HG03469 (cell line): ENCODE data around the gene PIGL.
"Not testable (repeated sequence)": the region's sequence is repeated elsewhere in the genome, so short reads cannot be mapped to it uniquely, and the experiment has no call there.

Experiments used
- ATAC-seq: cut with Tn5 transposase; IDR thresholded peaks from one replicate; pipeline ENCODE4 v1.9.1; 2021; ENCODE audit warnings: mild to moderate bottlenecking, moderate library complexity, moderate number of reproducible peaks; ENCODE audit not compliant: unreplicated experiment

Gene PIGL

GRCh38 chr17:16301963-16302855, 85.2 kb downstream of the PIGL start:
- no peak for ATAC-seq

DNA sequence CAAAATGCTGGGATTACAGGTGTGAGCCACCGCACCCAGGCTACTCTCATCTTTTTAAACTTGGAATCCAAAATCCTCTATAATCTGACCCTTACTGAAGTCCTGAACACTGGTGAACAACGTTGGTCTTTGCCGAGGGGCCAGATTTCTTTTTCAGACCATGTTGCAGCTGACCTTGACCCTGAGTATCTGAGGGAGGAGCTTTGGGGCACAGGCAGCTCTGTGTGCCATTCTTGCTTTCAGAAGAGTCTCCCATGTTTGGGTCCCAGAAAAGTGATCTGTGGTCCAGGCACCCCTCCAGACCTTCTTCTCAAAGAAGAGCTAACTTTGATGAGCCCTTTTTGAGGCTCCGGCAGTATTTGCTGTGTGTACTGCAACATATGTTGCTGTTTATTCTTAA, 85.8 kb downstream of the PIGL start:
- no peak for ATAC-seq

GRCh38 chr17:16304830-16305229, 87.8 kb downstream of the PIGL start:
- no peak for ATAC-seq

DNA sequence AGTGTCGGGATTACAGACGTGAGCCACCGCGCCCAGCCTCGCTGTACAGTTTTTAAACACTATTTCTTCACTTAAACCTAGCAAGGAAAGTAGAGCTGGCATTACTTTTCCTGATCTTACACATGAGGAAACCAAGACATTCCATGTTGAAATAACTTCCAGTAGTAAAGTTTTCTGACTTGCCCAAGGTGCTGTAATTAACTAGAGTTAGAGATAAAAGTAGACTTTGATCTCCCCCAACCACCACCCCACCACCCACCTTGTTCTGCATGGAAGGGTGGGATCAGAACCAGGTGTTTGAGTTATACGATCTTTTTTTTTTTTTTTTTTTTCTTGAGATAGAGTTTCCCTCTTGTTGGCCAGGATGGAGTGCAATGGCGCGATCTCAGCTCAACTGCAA, 89.2 kb downstream of the PIGL start:
- no peak for ATAC-seq

DNA sequence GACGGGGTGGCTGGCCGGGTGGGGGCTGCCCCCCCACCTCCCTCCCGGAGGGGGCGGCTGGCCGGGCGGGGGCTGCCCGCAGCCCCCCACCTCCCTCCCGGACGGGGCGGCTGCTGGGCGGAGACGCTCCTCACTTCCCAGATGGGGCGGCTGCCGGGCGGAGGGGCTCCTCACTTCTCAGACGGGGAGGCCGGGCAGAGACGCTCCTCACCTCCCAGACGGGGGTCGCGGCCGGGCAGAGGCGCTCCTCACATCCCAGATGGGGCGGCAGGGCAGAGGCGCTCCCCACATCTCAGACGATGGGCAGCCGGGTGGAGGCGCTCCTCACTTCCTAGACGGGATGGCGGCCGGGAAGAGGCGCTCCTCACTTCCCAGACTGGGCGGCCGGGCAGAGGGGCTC, 95.1 kb downstream of the PIGL start:
- not testable (repeated sequence) for ATAC-seq

DNA sequence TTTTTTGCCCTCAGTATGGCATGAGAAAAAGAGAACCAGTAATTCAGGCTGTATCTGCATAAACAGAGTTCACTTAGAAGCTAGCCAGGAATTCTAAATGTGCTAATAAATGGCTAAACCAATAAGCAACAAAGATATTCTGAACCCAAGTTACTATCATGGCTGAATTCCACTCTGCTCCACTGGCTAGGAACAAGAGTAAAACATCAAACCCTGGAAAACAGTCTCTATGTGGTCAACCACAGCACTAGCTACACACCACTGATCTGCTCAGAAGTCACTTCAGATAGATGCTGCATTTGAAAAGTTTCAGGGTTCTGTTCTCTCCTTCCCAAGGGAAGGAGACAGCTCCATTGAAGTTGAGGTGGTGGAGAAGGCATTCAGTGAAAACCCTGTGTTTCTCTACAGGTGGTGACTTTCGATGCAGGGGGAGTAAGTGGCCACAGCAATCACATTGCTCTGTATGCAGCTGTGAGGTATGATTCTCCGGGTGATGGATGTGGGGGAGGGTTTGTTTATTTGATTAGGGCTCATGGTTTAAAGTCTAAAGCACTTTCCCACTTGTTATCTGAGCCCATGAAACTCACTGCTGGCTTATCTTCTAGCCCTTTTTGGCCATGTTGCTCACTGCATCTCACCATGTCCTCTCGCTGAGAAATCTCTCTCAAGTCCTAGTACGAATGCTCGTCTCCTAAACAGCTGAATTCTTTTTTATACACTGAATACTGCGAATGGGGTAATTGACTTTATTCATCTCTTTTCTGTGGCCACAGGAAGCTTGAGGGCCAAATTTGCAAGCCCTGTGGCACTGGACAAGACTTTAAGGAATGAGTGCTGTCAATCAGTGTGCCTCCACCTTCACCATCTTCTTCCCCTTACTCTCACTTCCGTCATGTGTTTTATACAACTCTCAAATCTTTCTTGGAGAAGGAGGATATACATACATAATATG, 96.4 kb downstream of the PIGL start:
- no peak for ATAC-seq

DNA sequence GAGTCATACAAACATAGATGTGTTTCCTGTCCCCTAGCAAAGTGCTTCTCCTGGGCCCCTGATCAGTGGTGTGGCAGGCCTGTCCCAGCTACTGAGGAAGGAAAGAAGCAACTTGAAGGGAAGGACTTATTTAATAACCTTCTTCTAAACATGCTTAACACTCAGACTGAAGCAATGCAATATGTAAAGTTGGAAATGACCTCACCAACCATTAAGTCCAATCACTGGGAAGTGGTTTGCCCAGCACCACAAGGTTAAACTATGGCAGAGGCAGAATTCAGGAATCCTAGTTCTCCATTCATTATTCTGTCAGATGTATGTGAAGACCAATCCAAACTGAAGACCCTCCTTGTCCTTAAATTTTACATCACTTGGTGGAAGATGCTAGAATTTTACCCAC, 97.2 kb downstream of the PIGL start:
- ATAC-seq, result no peak

GRCh38 chr17:16314859-16315258, 97.8 kb downstream of the PIGL start:
- no peak for ATAC-seq

- no peak for ATAC-seq
These were observed 103.0 kb downstream of the PIGL start for GRCh38 chr17:16319969-16320368.

DNA sequence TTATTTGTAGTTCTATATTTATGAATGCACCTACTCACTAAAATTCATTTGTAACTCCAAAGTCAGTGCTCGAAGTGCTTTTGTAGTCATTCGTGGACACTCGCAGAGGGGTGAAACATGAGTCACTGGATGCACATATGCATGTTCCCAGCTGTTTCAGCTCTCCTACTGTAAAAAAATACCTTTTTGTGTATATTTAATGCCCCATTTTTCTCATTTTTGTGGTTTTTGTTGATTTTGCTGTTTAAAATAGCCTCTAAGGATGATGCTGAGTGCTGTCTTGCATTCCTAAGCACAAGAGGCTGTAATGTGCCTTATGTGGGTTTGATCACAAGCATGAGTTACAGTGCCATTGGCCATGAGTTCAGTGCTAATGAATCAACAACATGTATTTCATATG, 105.6 kb downstream of the PIGL start:
- ATAC-seq, result no peak

GRCh38 chr17:16325964-16326363, 109.0 kb downstream of the PIGL start:
- no peak for ATAC-seq

GRCh38 chr17:16327018-16327417, 110.0 kb downstream of the PIGL start:
- ATAC-seq, result no peak

DNA sequence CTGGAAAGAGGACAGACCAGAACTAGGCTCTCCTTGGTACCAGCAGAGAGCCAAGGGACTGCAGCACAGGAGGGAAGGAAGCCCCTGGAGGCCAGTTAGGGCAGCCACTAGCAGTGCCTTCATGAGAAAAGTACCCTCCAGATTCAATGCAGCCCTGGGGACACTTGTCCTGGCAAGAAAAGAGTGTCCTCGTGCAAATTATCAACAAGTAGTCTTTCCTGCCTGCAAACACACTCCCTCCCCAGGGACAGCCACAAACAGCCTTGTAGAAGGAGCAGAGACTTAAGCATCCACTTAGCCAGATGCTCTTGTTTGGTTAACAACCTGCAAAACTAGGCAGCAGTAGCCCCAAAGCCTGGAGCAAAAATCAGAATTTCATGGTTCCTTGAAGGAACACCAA, 112.0 kb downstream of the PIGL start:
- ATAC-seq, result no peak

GRCh38 chr17:16329519-16330271, 112.7 kb downstream of the PIGL start:
- ATAC-seq, result no peak

- no peak for ATAC-seq
These were observed 121.4 kb downstream of the PIGL start for GRCh38 chr17:16338391-16338790.

- no peak for ATAC-seq
These were observed 122.4 kb downstream of the PIGL start for GRCh38 chr17:16339402-16339801.

DNA sequence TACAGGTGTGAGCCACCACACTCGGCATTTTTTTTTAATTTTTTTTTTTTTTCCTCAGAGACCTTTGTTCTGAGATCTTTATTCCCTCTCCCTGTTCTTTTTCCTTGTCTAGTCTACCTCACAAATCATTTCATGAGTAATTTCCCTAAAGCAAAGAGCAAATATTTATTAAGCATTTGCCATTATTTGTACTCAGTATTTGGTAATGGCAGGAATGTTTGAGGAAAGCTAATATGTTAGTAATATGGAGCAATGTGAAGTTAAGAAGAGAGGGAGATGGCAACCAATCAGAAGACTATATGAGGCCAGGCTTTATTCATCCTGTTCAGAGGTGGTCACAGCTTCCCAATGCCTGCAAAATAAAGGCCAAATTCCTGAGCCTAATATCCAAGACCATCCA, 122.9 kb downstream of the PIGL start:
- no peak for ATAC-seq

DNA sequence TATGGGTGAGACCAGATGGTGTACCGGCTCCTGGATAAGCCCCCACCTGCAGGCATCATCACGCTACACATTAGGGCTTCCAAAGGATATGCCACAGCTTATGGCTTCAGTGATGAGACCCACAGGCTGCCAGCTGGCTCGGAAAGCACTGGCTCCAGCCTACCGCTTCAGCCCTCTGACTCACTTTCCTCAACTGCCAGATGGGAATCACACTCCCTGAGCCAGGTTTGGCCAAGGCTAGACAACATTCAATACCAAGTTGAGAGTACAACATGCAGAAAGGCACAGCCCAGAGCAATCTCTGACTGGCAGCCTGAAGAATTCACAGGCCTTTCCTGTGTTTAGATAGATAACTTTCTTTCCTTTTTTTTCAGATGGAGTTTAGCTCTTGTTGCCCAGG, 126.0 kb downstream of the PIGL start:
- ATAC-seq, result no peak

GRCh38 chr17:16343569-16343968, 126.6 kb downstream of the PIGL start:
- no peak for ATAC-seq

DNA sequence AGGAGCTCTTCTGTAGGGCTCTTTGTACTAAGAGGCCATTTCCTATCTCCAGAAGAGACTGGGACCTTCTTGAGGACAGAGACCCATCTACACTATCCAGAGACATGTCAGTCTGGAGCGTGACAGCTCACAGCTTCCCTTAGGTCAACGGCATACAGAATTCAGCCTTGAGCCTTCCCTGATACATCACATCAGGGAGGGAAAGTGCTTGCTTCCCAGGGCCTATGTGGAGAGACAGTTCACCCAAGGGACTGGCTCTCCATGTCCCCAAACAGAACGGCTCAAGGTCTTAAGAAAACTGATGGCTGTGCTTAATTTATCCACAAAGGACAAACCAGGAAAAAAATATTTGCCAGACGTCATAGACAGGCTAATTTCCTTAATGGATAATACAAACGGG, 128.6 kb downstream of the PIGL start:
- no peak for ATAC-seq

DNA sequence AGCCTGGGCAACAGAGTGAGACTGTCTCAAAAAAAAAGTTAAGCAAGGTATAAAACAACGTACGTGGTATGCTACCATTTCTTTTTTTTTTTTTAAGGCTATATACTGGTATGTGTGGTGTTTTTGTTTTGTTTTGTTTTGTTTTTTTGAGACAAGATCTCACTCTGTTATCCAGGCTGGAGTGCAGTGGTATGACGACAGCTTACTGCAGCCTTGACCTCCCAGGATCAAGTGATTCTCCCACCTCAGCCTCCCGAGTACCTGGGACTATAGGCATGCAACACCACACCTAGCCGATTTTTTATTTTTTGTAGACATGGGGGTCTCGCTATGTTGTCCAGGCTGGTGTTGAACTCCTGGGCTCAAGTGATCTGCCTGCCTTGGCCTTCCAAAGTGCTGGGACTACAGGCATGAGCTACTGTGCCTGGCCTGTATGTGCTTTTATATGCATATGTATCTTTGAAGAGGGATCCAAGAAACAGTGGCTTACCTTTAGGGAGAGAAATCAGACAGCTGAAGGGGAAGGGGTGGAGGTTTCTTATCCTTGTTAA, 129.8 kb downstream of the PIGL start:
- ATAC-seq, result no peak
